Ramos (cell line): ENCODE data around the gene MEIG1.
"Not testable (repeated sequence)": the region's sequence is repeated elsewhere in the genome, so short reads cannot be mapped to it uniquely, and the experiment has no call there.

ENCODE experiments used
- in situ Hi-C: fragments of 300-500 bp; cut with MboI; formaldehyde crosslinking; loops from one replicate; pipeline ENCODE4 v1.14.3; 2022; ENCODE audit warnings: low sequenced_read_pairs; ENCODE audit not compliant: unreplicated experiment

MEIG1 gene, protein sequence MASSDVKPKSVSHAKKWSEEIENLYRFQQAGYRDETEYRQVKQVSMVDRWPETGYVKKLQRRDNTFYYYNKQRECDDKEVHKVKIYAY

GRCh38 chr10:14959221-14960057 lies at the start of gene MEIG1:
TSS of gene MEIG1 (plus strand) at chr10:14959388. CDS start at chr10:14966469, 7,081 bp downstream.
- in situ Hi-C loops, result no loop called here

DNA sequence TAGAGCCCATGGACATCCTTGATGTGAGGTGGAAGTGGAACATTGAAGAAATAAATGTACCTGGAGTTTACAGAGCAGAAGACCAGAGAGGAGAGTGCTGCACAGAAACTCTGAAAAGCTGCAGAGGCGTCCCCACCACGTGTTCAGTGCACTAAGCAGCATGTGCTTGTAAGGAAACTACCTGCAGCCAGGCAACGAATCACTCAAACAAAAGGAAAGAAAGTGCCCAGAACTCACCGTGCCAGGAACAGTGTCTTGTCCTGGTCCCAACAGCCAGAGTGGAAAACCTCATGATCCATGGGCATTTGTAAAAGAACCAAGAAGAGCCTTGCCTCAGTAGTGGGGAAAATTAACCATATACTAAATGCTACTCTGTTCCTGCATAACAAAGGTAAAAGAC lies 48.2 kb upstream of the MEIG1 start:
- in situ Hi-C loops, result no loop called here

GRCh38 chr10:14911801-14912200 lies 47.4 kb upstream of the MEIG1 start:
- in situ Hi-C loops, result no loop called here

DNA sequence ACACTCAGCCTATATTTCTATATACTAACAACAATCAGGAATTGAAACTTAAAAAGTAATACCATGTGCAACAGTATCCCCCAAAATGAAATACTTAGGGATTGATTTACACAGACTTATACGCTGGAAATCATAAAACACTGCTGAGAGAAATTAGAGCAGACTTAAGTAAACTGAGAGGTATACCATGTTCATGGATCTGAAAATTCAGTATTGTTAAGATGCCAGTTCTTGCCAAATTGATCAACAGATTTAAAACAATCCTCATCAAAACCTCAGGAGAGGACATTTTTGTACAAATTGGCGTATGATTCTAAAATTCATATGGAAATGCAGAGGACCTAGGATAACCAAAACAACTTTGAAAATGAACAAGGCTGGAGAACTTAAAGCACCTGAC lies 42.6 kb upstream of the MEIG1 start:
- in situ Hi-C loops, result no loop called here

DNA sequence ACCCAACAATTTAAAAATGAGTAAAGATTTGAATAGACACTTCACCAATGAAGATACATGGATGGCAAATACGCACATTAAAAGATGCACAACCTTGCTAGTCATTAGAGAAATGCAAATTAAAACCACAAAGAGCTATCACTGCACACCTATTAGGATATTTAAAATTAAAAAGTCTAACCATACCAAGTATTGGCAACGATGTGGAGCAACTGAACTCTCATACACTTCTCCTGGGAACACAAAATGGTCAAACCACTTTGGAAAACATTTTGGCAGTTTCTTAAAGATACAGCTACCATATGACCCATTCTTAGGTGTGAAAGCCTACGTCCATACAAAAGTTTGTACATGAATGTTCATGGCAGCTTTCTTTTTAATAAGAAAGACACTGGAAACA lies 41.4 kb upstream of the MEIG1 start:
- in situ Hi-C loops, result no loop called here

DNA sequence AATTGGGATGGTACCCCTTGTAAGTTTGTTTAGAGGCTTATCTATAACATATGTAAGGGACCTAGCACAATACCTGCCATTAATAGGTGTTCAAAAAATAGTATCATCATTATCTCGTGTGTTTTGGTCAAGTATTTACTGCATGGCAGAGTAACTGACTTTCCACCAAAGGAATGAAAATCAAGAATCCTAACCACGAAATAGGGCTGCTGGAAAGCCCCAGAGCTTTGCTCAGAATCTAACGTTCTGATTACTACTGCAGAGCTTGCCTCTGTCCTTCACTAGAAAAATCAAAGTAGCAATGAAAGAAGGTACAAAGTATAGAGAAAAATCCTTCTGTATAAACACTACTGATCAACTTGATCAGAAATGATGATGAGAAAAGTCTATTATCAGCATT lies 40.2 kb upstream of the MEIG1 start:
- in situ Hi-C loops, result no loop called here

- in situ Hi-C loops, result no loop called here
Measured at GRCh38 chr10:14924013-14924412, 35.2 kb upstream of the MEIG1 start.

DNA sequence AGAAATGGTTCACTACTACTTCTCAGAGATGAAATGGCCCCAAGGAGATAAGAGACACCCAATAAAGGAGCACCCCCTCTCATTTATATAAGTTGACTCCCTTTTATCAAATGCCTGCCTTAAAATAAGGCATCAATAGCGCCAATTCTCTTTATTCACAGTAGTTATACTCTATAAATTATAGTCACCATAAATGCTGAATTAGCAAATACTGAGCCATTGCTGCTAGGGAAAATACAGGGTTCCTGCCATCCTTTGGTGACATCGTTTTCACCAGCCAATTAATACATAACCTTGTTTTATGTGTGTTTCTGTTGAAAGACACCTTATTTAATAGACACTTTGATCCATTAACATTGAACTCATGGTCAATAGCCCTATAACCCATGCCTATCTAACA lies 33.9 kb upstream of the MEIG1 start:
- in situ Hi-C loops, result no loop called here

DNA sequence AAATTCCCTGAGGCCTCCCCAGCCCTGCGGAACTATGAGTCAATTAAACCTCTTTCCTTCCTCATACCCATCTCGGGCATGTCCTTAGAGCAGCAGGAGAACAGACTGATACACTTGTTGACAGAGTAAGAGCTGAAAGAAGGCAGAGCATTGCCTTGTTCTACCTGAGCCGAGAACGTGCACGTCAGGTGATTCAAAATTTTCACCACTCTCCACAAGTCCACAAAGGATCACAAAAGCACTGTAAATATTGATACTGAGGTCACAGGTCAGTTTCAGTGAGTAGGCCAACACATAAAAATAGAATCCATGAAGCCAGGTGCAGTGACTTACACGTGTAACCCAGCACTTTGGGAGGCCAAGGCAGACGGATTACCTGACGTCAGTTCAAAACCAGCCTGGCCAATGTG lies 33.1 kb upstream of the MEIG1 start:
- in situ Hi-C loops, result no loop called here

DNA sequence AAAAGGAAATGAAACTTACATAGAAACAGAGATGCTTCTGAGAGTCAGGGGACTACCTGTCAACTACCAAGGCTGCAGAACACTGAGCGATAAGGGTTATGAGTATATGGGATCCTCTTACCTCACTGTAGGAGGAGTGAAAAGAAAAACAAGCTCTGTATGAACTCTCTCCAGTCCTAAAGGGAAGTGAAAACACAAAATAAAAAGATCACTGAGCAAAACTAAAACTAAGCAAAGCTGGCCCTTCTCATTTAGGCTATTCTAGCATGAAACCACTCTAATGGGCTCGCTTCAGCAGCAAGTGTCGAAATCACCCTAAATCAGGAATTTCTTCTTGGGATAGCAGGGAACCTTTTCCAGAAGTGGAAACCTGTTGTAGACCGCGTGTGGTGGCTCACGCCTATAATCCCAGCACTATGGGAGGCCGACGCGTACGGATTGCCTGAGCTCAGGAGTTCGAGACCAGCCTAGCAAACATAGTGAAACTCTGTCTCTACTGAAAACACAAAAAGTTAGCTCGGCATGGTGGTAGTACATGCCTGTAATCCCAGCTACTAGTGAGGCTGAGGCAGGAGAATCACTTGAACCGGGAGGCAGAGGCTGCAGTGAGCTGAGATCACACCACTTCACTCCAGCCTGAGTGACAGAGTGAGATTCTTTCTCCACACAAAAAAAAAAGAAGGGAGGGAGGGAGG lies 32.3 kb upstream of the MEIG1 start:
- in situ Hi-C loops, result no loop called here

DNA sequence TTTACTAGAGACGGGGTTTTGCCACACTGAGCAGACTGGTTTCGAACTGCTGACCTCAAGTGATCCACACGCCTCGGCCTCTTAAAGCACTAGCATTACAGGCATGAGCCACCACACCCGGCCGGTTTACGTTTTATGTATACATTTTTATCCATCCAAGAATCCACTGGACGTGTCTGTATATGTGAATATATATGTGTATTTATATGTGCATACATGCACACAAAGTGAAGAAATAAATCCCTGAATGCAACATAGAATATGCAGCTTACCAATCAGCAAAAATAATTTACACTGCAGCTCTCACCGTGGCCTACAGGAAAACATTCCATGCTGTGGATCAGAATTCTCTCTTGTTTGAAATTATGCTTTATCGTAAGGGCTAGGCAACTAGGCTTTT lies 28.6 kb upstream of the MEIG1 start:
- in situ Hi-C loops, result no loop called here

DNA sequence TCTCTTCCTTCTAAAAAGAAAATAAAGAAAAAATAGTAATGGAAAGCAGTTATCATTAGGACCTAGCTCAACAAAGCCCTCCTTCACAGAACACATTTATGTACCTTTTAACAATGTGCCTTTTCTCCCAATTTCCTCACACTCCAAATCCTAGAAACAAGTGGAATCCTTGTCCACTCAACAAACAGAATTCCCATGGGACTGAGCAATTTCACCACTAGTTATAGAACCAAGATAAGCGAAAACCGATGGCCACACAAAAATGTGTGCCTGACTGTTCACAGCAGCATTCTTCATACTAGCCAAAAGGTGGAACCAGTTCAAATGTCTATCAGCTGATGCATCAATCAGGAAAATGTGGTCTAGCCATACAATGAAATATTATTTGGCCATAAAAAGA lies 22.6 kb upstream of the MEIG1 start:
- in situ Hi-C loops, result no loop called here

- in situ Hi-C loops, result not testable (repeated sequence)
Measured at GRCh38 chr10:14938971-14939370, 20.2 kb upstream of the MEIG1 start.

- in situ Hi-C loops, result not testable (repeated sequence)
Measured at GRCh38 chr10:14942147-14942949, 16.8 kb upstream of the MEIG1 start.

DNA sequence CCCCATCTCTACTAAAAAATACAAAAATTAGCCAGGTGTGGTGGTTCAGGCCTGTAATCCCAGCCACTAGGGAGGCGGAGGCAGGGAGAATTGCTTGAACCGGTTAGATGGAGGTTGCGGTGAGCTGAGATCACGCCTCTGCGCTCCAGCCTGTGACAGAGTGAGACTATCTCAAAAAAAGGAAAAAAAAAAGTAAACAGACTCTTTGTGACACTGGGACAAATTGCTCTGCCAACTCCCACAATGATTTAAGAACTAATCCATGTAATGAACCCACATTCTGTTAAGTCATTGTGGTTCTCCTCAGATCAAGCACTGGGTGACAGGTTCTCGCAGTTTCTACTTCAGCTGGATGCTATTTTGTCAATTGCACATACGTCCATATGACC lies 16.2 kb upstream of the MEIG1 start:
- in situ Hi-C loops, result not testable (repeated sequence)

- in situ Hi-C loops, result no loop called here
Measured at GRCh38 chr10:14945108-14945507, 14.1 kb upstream of the MEIG1 start.

GRCh38 chr10:14947268-14947667 lies 11.9 kb upstream of the MEIG1 start:
- in situ Hi-C loops, result no loop called here

DNA sequence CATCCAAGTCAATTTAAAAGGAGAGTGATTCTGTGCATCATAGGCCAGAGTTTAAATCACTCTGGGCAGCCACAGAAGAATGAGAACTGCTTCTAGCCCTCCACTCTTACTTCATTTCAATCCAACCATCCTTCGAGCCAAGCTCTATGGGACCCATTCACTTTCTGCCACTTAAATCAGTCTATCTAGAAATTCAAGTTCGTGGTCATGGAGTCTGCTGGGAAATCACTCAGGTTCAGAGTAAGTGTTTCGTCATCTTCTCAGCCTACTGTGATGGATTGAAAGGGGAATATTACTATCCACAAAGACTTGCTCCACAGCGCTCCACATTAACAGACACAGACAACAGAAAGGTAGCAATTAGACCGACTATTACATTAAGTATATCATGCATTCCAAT lies 9.9 kb upstream of the MEIG1 start:
- in situ Hi-C loops, result no loop called here

DNA sequence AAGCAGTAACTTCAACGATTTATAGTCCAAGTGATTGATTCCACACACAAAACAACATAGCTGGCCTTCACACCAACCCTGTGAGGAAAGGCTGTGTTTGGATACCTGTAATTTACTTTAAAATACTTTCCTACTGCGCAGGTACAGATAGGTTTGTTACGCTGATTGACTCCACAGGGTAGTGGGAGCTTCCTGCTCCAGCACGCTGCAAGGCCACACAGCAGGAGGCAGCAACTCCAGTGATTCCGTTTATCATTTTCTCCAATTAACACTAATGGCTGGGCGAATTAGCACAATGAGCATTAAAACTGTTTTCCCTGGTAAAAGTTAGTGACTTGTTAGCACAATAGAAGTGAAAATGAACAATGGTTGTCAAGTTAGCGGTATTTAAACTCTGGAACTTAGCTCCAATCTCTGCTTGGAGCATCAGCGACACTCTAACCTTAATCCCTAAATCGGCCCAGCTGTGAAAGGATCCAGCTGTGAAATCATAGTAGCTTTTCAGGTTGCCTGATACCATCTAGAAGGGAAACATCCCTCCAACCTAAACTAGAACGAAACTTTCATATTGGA lies 6.3 kb upstream of the MEIG1 start:
- in situ Hi-C loops, result no loop called here

DNA sequence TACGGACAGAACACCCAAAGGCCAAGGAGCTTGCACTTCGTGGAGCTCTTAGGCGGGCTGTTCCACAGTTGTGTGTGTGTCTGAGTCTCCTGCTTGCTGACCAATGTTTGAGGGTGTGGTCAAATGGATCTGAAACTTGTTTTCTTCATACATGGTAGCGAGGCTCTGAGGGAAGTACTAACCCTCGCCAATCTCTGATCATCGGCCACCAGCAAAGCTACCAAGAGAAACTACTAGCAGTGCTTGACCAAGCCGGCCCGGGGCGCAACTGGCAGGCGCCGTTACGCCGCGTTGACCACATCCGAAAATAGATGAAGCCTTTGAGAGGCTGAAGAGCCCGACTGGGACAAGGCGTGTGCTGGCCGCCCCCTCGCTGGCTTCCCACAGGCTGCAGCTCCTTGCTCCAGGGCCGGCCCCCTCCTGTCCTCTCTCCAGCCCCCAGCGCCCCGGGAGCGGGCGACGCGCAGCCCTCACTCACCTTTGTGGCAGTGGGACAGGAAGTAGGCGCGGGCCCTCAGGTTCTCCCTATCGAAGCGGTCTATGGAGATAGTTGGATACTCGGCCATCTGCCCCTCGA lies 5.7 kb upstream of the MEIG1 start:
- in situ Hi-C loops, result no loop called here
